Loucy (cell line): ENCODE results near the gene PREX1.

Source experiments
- H2AFZ ChIP-seq: fragments of 200-600 bp; sonication (generic); 2 replicates; pipeline ENCODE4 v1.6.0; 2016; ENCODE audit warnings: antibody characterized with exemption, mild to moderate bottlenecking, low read length, moderate library complexity
- H3F3A ChIP-seq: fragments of 200-600 bp; 2 replicates; pipeline ENCODE4 v1.6.0; 2016; ENCODE audit warnings: antibody characterized with exemption, low read depth, mild to moderate bottlenecking
- H3K27me3 ChIP-seq: fragments of 200-600 bp; sonication (generic); 2 replicates; pipeline ENCODE4 v1.6.1; 2014; ENCODE audit warnings: low read length, mild to moderate bottlenecking; ENCODE audit not compliant: insufficient read depth, poor library complexity, severe bottlenecking
- H3K36me3 ChIP-seq: fragments of 200-600 bp; sonication (generic); 2 replicates; pipeline ENCODE4 v1.6.1; 2016; ENCODE audit warnings: low read length; ENCODE audit not compliant: insufficient read depth
- H3K4me1 ChIP-seq: fragments of 200-600 bp; sonication (generic); 2 replicates; pipeline ENCODE4 v1.5.1; 2014; ENCODE audit warnings: low read length, mild to moderate bottlenecking; ENCODE audit not compliant: insufficient read depth, poor library complexity, severe bottlenecking
- H3K4me2 ChIP-seq: fragments of 200-600 bp; sonication (generic); 2 replicates; pipeline ENCODE4 v1.6.0; 2014; ENCODE audit warnings: antibody characterized with exemption, low read length, low read depth, mild to moderate bottlenecking; ENCODE audit not compliant: poor library complexity, severe bottlenecking
- H3K4me3 ChIP-seq: fragments of 200-600 bp; sonication (generic); 2 replicates; pipeline ENCODE4 v1.5.1; 2014; ENCODE audit warnings: low read length, mild to moderate bottlenecking, mixed read lengths; ENCODE audit not compliant: poor library complexity, severe bottlenecking
- H3K79me2 ChIP-seq: fragments of 200-600 bp; sonication (generic); 2 replicates; pipeline ENCODE4 v1.6.1; 2014; ENCODE audit warnings: low read length; ENCODE audit not compliant: insufficient read depth
- H3K9ac ChIP-seq: fragments of 200-600 bp; sonication (generic); 2 replicates; pipeline ENCODE4 v1.6.0; 2014; ENCODE audit warnings: mild to moderate bottlenecking, low read depth, low read length, moderate library complexity; ENCODE audit not compliant: poor library complexity, severe bottlenecking
- H3K9me2 ChIP-seq: fragments of 200-600 bp; sonication (generic); replicated peaks from 2 replicates; pipeline ENCODE4 v1.6.1; 2016; ENCODE audit warnings: low read depth, low read length, mixed read lengths
- H3K9me3 ChIP-seq: fragments of 200-600 bp; sonication (generic); 2 replicates; pipeline ENCODE4 v1.6.1; 2014; ENCODE audit warnings: mild to moderate bottlenecking, antibody characterized with exemption, low read length, low read depth; ENCODE audit not compliant: insufficient read depth
- H4K20me1 ChIP-seq: fragments of 200-600 bp; sonication (generic); 2 replicates; pipeline ENCODE4 v1.6.0; 2014; ENCODE audit warnings: antibody characterized with exemption, low read length, mild to moderate bottlenecking; ENCODE audit not compliant: insufficient read depth, poor library complexity, severe bottlenecking
- CTCF ChIP-seq: fragments of 200-600 bp; sonication (generic); conservative IDR thresholded peaks from 2 replicates; pipeline ENCODE4 v1.5.1; 2014; ENCODE audit warnings: mild to moderate bottlenecking, antibody characterized with exemption, low read length
- EZH2phosphoT487 ChIP-seq: fragments of 200-600 bp; IDR thresholded peaks from 2 replicates; pipeline ENCODE4 v1.6.1; 2018; ENCODE audit warnings: antibody characterized with exemption, mild to moderate bottlenecking, moderate library complexity, borderline replicate concordance

Gene PREX1

GRCh38 chr20:48662711-48663110 lies 165.1 kb downstream of the PREX1 start:
- Histone ChIP-seq H3K4me3 (no peak overlapping the region), H2AFZ (no peak overlapping the region), H3K9me3 (no peaks in the 10 kb centered on the region), H3K4me1 (no peaks in the 10 kb centered on the region), H3K9me2 (no peaks in the 10 kb centered on the region), H4K20me1 (no peaks in the 10 kb centered on the region), H3K36me3 (peaks cover 10% of the 10 kb centered on the region; the same call in 1 of the 2 replicates), H3K4me2 (no peak overlapping the region), H3K27me3 (no peaks in the 10 kb centered on the region), H3F3A (no peaks in the 10 kb centered on the region), H3K79me2 (no peaks in the 10 kb centered on the region), H3K9ac (no peak overlapping the region)
- TF ChIP-seq CTCF (no peak), EZH2phosphoT487 (no peak)

GRCh38 chr20:48661575-48662455 lies 166.0 kb downstream of the PREX1 start:
- Histone ChIP-seq H3K9me2 (no peaks in the 10 kb centered on the region), H3K79me2 (no peaks in the 10 kb centered on the region), H3K4me2 (no peak overlapping the region), H2AFZ (no peak overlapping the region), H4K20me1 (no peaks in the 10 kb centered on the region), H3K4me3 (no peak overlapping the region), H3K9me3 (no peaks in the 10 kb centered on the region), H3K4me1 (no peaks in the 10 kb centered on the region), H3K36me3 (peaks cover 17% of the 10 kb centered on the region; the same call in 1 of the 2 replicates), H3F3A (no peaks in the 10 kb centered on the region), H3K27me3 (no peaks in the 10 kb centered on the region), H3K9ac (no peak overlapping the region)
- TF ChIP-seq CTCF (no peak), EZH2phosphoT487 (no peak)

- Histone ChIP-seq H3K9me3 (no peaks in the 10 kb centered on the region), H3K4me1 (no peaks in the 10 kb centered on the region), H3F3A (no peaks in the 10 kb centered on the region), H3K79me2 (no peaks in the 10 kb centered on the region), H3K9me2 (no peaks in the 10 kb centered on the region), H3K36me3 (peaks cover 21% of the 10 kb centered on the region; the same call in 1 of the 2 replicates), H4K20me1 (no peaks in the 10 kb centered on the region), H2AFZ (no peak overlapping the region), H3K9ac (no peak overlapping the region), H3K4me3 (no peak overlapping the region), H3K27me3 (no peaks in the 10 kb centered on the region), H3K4me2 (no peak overlapping the region)
- no peak for TF ChIP-seq EZH2phosphoT487
- no peak for TF ChIP-seq CTCF
Observed at GRCh38 chr20:48660788-48661187, 167.0 kb downstream of the PREX1 start.
